Stimulated activated CD4-positive, alpha-beta T cell treated with anti-CD3 and anti-CD28 coated beads, Interleukin-15, amount 100 ng/mL, for 1 hour (primary cell): ENCODE results near the gene ASGR1.
"Not testable (repeated sequence)": the region's sequence is repeated elsewhere in the genome, so short reads cannot be mapped to it uniquely, and the experiment has no call there.

Experiments used
- DNase-seq, 2 donors: peaks; one replicate each; pipeline ENCODE4 v3.0.0-alpha.2; 2020; ENCODE audit warnings: low read depth in 1 of 2, low spot score in 1 of 2

Gene ASGR1

DNA sequence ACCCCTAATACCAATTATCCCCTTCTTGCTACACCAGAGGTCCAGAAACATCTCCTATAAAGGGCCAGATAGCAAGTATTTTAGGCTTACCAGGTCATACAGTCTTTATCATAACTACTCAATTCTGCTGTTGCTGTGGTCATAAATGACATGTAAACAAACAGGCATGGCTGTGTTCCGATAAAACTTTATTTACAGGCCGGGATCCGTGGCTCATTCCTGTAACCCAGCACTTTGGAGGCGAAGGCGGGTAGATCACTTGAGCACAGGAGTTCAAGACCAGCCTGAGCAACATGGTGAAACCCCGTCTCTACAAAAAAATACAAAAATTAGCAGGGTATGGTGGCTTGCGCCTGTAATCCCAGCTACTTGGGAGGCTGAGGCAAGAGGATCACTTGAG is 12.3 kb downstream of the ASGR1 start:
- no peak for DNase-seq

DNA sequence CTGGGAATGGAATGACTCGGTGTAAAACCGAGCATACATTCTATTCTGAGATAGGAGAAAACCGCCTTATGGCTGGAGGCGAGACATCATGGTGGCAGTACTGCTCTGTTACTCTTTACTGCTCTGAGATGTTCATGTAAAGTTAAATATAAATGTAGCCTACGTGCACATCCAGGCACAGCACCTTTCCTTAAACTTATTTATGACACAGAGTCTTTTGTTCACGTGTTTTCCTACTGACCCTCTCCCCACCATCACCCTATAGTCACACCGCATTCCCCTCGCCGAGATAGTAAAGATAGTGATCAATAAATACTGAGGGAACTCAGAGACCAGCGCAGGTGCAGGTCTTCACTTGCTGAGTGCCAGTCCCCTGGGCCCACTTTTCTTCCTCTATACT is 19.6 kb downstream of the ASGR1 start:
- DNase-seq: not testable (repeated sequence)

DNA sequence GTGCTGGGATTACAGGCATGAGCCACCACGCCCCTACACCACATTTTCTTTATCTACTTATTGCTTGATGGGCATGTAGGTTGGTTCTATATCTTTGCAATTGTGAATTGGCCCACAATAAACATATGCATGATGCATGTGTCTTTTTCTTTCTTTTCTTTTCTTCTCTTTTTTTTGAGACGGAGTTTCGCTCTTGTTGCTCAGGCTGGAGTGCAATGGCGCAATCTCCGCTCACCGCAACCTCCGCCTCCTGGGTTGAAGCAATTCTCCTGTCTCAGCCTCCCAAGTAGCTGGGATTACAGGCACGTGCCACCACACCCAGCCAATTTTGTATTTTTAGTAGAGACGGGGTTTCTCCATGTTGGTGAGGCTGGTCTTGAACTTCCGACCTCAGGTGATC is 20.7 kb downstream of the ASGR1 start:
- DNase-seq: not testable (repeated sequence)

DNA sequence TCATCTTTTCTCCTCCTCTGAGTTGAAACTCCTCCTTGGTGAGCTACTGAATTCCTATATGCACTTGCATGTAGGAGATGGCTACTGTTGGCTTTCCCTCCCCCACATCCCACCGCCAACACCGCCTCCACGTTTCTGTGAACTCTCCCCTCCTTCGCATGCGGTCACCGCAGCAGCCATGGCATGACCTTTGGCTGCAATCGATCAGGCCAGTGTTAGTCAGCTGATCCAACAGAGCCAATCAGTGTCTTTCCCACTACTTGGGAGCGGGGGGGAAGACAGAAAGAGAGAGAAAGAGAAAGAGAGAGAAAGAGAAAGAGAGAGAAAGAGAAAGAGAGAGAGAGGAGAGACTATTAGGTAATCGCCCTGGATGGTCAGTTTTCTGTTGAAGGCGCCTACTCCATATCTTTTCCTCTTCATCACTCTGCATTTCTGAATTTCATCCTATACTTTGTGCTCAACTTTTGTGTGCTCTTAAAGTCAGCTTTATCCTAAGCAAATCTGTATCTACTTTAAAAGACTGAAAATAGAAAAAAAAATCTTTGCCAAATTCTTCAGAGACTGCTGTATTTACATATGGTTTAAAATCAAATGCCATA is 22.7 kb downstream of the ASGR1 start:
- DNase-seq: no peak

DNA sequence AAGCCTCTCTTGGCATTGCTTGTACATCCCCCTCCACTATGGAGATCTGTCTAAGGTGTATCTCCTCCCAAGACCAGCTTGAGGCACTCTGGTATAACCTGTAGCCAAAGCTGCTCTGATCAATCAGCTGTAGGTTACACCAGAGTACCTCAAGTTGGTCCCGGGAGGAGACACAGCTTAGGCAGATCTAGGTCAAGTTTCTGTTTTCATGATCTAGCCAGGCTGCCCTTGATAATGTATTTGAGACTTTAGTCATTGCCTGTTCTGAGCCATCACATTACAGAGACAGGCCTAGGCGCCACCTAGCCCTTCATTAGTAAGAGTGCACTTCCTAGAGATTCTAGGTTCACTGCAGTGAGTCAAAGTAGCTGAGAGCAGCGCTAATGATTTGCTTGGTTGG is 31.4 kb downstream of the ASGR1 start:
- no peak for DNase-seq

DNA sequence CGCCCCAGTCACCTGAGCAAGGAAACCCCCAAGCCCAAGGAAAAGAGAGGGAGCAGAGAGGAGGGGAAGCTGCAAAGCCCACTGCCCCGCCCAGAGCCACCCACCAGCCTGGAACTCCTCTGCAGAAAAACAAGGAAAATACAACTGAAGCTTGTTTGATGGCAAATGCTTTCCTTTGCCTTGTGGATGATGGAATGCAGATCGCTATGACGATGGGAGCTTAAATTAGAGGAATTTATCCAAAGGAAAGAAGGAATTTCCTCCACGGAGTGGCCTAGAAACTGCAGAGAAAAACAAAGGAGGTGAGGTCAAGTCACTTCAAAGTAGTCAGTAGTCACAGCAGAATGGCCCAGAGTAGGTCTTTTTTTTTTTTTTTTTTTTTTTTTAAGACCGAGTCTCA is 33.1 kb downstream of the ASGR1 start:
- no peak for DNase-seq

DNA sequence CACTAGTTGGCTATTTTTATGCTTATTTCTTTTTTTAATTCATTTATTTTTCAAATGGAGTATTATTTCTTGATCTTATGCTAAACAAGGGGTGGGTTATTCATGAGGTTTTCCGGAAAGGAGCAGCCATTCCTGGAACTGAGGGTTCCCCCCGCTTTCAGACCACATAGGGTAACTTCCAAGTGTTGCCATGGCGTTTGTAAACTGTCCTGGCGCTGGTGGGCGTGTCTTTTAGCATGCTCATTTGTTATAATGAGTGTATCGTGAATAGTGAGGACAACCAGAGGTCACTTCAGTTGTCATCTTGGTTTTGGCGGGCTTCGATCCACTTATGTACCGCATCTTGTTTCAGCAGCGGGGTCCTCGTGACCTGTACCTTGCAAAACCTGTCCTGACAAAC is 35.0 kb downstream of the ASGR1 start:
- DNase-seq: no peak

DNA sequence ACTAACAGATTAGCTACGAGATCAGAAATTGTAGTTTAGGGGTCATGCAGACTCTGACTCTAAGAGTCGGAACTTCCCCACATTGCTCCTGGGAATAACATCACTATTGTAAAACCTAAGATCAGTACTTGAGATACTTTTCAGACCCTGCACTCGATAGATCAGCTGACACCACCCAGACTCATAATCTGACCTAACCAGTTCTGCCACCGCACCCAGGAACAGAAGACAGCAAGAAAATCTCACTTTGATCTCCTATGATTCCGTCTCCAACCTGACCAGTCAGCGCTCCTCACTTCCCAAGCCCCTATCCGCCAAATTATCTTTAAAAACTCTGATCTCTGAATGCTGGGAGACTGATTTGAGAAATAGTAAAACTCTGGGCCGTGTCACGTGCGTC is 37.3 kb downstream of the ASGR1 start:
- DNase-seq: no peak

DNA sequence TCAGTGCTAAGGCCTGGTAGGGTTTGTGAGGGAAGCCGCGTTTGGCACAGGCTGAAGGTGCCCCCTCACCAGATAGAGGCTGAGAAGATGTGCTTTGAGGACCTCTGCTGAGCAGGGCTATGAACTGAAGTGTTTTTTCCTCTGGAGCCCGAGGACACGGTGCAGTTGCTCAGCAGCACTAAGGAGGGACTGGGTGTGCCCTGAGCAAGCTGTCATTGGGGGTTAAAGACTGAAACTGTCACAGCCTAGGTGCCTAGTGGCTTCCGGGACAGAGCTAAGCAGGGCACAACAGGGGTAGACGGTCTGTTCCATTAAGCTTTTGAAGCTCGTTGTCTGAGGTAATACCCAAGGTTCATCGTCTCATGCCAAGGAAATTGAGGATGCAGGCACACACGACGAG is 39.8 kb downstream of the ASGR1 start:
- DNase-seq: no peak

DNA sequence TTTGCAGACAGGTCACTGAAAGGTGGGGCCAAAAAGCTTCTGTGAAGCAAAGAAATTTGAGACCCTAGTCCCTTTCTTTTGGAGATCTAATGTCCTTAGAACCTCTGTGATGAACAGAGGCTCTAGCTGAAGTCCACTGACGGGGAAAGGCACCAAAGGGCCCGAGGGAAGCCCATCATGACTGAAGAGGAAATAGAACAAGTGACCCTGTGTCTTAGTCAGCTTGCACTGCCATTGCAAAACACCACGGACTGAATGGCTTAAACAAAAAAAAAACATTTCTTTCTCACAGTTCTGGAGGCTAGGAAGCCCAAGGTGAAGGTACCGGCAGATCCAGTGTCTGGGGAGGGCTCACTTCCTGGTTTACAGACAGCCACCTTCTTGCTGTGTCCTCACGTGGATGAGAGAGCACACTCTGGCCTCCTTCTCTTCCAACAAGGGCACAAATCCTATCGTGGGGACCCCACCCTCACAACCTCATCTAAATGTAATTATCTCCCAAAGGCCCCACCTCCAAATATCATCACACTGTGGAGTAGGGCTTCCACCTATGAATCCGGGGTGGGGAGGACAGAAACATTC is 40.3 kb downstream of the ASGR1 start:
- no peak for DNase-seq

DNA sequence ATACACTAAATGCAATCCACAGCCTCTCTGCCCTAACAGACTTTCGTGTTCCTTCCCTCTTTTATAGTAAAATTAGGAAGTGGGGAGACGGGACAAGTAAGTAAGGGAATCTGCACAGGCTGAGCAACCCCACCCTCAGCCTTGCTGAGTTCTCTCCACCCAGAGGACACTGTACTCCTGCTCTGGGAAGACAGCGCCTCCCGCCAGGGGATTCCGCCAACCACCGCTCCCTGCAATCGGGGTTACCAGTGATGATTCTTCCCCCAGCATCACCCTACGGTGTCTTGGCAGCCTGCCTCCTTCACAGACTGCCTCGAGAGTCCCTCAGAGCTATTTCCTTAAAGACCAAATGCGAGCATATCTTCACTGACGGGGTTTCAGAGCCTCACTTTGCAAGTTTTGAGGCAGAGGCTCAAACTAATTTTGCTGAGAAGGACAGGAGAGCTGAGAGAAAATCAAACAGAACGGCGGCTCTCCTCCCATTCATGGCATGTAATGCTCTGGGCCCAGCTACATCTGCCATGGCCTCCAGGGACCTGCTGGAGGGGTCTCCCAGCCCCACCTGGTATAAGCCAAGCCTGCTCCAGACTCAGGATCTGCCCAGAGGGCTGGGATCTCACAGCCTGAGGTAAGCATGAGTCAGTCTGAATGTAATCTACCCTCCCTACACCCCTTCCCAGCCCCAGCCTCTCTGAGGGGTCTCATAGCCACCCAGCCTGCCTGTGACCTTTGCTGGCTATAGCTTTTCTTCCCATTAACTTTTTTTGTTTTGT is 41.8 kb downstream of the ASGR1 start:
- no peak for DNase-seq

DNA sequence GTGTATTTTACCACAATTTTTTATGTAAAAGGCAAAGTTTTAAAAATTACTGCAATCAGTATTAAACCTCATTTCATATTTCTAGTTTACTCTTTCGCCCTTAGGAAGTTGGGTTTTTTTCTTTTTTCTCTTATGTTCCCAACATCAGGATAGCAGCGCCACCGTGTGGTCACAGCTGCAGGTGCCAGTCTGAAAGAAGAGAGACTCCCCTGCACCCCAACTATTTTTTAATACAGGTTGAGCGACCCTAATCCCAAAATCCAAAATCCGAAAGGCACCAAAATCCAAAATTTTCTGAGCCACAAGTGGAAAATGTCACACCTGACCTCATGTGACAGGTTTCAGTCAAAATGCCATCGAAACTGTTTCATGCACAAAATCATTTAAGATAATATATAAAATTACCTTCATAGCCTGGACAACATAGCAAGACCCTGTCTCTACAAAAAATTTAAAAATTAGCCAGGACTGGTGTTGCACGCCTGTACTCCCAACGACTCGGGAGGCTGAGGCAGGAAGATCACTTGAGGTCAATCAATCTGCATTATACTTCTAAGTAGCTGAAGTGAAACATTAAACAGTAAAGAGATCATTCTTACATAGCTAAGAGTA is 42.8 kb downstream of the ASGR1 start:
- peak; percentile 49 to 76 for DNase-seq

DNA sequence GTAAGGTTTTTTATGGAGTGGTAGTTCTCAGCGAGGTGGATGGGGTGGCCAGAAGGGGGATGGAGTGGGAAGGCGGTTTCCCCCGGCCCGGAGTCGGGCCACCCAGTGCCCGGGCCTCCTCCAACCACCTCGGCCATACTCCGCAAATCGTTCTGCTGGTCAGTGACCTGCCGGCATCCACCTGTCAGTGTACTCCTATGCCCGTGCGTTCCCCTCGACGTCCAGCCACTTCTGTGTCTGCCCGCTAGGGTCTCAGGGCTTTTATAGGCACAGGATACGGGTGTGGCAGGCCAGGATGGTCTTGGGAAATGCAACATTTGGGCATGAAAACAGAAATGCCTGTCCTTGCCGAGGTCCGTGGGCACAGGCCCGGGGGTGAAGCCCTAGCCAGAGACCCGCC is 45.3 kb downstream of the ASGR1 start:
- DNase-seq: no peak

DNA sequence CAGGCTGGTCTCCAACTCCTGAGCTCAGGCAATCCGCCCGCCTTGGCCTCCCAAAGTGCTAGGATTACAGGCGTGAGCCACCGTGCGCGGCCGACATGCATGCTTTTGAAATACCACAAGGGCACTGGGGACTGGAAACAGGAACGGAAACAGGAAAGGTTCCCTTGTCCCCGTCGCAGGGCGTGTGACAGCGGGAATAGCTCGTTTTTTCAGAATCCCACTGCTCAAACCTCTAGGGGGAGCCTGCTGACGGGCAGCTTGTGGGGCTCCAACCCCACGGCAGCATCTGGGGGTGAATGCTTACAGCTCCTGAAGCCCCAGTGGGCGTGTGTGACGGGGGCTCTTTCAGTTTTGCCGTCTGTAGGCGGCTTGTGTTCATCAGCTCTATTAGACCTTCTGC is 45.7 kb downstream of the ASGR1 start:
- peak in 1 of 2 donors; percentile 20 for DNase-seq

DNA sequence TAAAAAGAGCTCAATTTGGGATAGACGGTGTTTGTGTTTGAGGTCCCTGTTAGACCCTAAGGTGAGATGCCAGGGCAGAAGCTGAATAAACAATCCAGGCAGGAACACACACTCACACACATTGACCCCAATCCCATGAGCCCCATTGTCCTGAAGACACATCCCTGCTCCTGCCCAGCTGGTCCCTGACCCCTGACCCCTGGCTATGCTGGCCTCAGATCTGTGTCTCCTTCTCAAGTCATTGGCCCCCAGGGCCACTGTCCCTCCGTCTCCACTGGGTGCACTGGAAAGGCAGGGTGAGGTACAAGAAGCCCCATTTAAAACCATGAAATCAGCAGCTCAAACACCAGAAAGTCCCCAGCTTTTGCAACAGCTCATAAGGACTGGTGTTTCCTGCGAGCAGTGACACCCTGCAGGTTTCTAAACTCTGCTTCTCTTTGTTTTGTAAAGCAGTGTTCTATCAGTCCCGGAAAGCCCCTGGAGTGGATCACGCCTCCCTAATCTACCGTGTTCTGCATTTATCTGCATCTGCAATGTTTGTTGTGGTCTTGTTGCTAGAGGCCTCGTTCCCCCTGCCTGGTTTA is 46.6 kb downstream of the ASGR1 start:
- peak; percentile 10 to 17 for DNase-seq

DNA sequence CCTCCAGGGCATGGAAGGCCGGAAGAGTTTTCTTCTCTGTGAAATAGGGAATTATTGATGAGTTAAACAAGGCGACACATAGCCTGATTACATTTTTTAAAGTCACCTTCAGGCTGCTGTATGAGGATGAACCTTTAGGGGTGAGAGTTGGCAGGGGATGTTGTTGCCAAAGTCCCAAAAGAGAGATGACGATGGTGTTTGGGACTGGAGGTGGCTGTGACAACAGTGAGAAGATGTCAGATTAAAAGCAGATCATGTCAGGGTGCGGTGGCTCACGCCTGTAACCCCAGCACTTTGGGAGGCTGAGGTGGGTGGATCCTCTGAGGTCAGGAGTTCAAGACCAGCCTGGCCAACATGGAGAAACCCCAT is 47.8 kb downstream of the ASGR1 start:
- DNase-seq: no peak

DNA sequence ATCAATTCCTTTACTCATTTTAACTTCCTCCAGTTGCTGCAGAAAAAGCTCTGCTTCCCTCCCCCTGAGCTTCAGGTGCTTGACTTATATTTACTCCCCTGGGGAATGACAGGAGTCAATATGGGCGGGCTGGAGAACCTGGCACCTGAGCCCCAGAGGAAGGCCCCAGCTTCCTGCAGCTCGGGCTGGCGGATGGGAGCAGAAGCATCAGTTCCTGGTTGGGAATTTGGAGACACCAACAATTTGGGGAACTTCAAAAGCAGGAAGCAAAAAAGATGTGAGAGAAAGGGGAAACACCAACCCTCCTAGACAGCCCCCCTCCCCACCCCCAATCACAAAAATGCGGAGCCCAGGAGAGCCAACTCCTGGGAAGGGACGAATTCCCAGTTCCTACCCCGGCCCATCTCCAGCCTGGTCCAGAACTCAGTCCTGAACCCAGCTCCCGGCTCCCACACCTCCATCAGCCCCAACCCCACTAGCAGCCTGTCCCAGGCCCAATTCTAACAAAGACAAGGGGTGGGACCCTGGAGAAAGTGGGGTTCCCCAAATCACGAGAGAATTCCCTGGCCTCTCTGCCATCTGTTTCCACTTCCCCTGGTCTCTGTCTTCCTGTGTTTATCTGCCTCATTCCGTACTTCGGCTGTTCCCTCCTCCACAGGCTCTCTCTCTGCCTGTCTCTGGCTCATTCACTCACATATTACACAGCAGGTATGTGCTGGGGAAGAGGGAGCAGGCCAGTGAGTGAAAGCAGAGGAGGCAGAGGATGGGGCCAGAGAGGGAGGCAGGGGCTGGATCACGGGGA is 48.3 kb downstream of the ASGR1 start:
- no peak for DNase-seq

DNA sequence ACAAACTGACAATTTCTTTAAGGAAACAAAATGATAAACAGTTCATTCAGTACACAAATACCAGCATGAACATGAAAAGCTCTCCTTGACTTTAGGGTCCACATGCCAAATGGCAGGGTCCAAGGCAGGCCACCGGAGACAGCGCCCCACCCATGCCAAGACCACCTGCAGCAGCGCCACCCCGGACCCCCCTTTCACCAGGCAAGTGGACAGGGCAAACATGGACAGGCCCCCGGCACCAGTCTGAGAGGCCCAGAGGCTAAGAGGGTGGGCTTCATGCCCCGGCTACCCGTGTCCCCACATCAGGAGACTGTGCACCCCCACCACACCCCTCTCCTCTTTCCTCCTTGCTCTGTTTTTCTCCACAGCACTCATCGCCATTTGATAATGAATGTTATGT is 49.9 kb downstream of the ASGR1 start:
- DNase-seq: no peak

DNA sequence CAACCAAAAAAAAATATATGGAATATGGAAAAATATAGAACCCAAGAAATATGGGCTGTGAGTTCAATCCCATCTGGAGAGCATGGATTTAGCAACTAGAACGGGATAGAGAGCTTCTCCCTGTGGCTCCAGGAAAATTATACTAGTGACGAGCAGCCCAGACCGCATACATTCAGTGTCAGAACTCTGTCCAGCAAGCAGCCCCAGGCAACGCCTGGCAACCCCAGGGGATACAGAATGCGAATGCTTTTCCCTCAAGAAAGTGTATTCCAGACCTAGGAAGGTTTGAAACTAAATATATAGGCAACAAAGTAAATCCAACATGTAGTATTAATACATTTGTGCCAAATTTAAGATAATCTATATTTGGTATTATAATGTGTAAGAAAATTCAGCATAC is 51.0 kb downstream of the ASGR1 start:
- no peak for DNase-seq

DNA sequence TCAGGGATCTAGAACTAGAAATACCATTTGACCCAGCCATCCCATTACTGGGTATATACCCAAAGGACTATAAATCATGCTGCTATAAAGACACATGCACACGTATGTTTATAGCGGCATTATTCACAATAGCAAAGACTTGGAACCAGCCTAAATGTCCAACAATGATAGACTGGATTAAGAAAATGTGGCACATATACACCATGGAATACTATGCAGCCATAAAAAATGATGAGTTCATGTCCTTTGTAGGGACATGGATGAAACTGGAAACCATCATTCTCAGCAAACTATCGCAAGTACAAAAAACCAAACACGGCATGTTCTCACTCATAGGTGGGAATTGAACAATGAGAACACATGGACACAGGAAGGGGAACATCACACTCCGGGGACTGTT is 51.7 kb downstream of the ASGR1 start:
- DNase-seq: not testable (repeated sequence)

DNA sequence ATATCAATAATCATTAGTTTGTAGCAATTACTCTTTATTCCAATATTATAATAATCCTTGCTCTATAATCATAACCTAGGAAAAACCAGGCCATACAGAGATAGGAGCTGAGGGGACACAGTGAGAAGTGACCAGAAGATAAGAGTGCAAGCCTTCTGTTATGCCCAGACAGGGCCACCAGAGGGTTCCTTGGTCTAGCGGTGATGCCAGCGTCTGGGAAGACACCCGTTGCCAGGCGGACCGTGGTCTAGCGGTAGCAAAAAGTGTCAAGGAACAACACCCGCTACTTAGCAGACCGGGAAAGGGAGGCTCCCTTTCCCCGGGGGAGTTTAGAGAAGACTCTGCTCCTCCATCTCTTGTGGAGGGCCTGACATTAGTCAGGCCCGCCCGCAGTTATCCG is 52.8 kb downstream of the ASGR1 start:
- not testable (repeated sequence) for DNase-seq
